Upper lobe of left lung (tissue), 4 donors: ENCODE results near the gene DYSF.

ENCODE experiments used
- CTCF ChIP-seq, 6 experiments: fragments of 450-650 bp in 4 of 6; fragments of 200-600 bp in 2 of 6; sonication (generic) in 2 of 6; IDR thresholded peaks; one replicate each; pipeline ENCODE4 v1.5.1; 2016 to 2019; ENCODE audit warnings: antibody characterized with exemption in 6 of 6
- EP300 ChIP-seq, 4 donors: sonication (generic); formaldehyde crosslinking; IDR thresholded peaks; one replicate each; pipeline ENCODE4 v1.5.1; 2017; ENCODE audit warnings: antibody characterized with exemption in 4 of 4, control low read depth in 2 of 4
- POLR2AphosphoS5 ChIP-seq, 2 donors: sonication (generic); formaldehyde crosslinking; IDR thresholded peaks; one replicate each; pipeline ENCODE4 v1.5.1; 2017; ENCODE audit warnings: antibody characterized with exemption in 2 of 2

- no peak for TF ChIP-seq CTCF (IDR thresholded peaks at IDR 0.05)
- TF ChIP-seq POLR2AphosphoS5 (IDR thresholded peaks at IDR 0.05): no peak
- TF ChIP-seq EP300 (IDR thresholded peaks at IDR 0.05): no peak
Measured at GRCh38 chr2:71693286-71694270, 240.2 kb downstream of the DYSF start.
